Amniotic epithelial cell (primary cell): ENCODE results near the gene CLDN7.

Experiments used
- DNase-seq: peaks from one replicate; pipeline ENCODE4 v3.0.0-alpha.2; 2010; ENCODE audit warnings: low read depth

The CLDN7 gene

GRCh38 chr17:7262192-7262934, at the start of gene CLDN7:
TSS of gene CLDN7 (minus strand) at chr17:7262478. CDS start at chr17:7262043, 435 bp downstream.
- no peak for DNase-seq

- no peak for DNase-seq
These were observed 48.9 kb upstream of the CLDN7 start for GRCh38 chr17:7311110-7311705.

- no peak for DNase-seq
These were observed 47.4 kb upstream of the CLDN7 start for GRCh38 chr17:7309628-7310027.

GRCh38 chr17:7308625-7309433, 46.6 kb upstream of the CLDN7 start:
- DNase-seq, result peak; percentile 77

GRCh38 chr17:7307686-7308624, 45.7 kb upstream of the CLDN7 start:
- no peak for DNase-seq

GRCh38 chr17:7306911-7307685, 44.8 kb upstream of the CLDN7 start, which contains the start of gene EIF5A:
TSS of gene EIF5A (plus strand) at chr17:7307628. CDS start at chr17:7309636, 2,008 bp downstream.
- DNase-seq, result peak; percentile 99

- DNase-seq, result no peak
These were observed 41.9 kb upstream of the CLDN7 start for GRCh38 chr17:7304179-7304578.

GRCh38 chr17:7296189-7296861, 34.0 kb upstream of the CLDN7 start:
- DNase-seq, result peak; percentile 66

- no peak for DNase-seq
These were observed 33.2 kb upstream of the CLDN7 start for GRCh38 chr17:7295230-7296180.

GRCh38 chr17:7294614-7295153, 32.4 kb upstream of the CLDN7 start, which contains the start of gene YBX2:
TSS of gene YBX2 (minus strand) at chr17:7294639. CDS start at chr17:7294500, 139 bp downstream.
- no peak for DNase-seq

GRCh38 chr17:7293816-7294613, 31.7 kb upstream of the CLDN7 start:
- no peak for DNase-seq

- DNase-seq, result peak; percentile 83
These were observed 30.9 kb upstream of the CLDN7 start for GRCh38 chr17:7293159-7293558.

GRCh38 chr17:7292729-7293128, 30.5 kb upstream of the CLDN7 start:
- no peak for DNase-seq

GRCh38 chr17:7292194-7292593, 29.9 kb upstream of the CLDN7 start:
- no peak for DNase-seq

GRCh38 chr17:7290685-7291084, 28.4 kb upstream of the CLDN7 start:
- no peak for DNase-seq

- no peak for DNase-seq
These were observed 27.9 kb upstream of the CLDN7 start for GRCh38 chr17:7290166-7290565.

- no peak for DNase-seq
These were observed 27.2 kb upstream of the CLDN7 start for GRCh38 chr17:7289256-7290032.
